Smooth muscle cell (in vitro differentiated cells): ENCODE measurements around the gene PLXNC1. TPM values are rescaled to one million over a fixed set of nuclear protein-coding genes. Genes with fewer than 3 reads are reported as not detected.

Source experiments
- DNase-seq: peaks from one replicate; lab custom pipeline; 2025; ENCODE audit not compliant: unreplicated experiment; lab: John Stamatoyannopoulos, UW
- H2AFZ ChIP-seq: fragments of 200-600 bp; sonication (generic); 2 replicates; pipeline ENCODE4 v1.6.0; 2016; ENCODE audit warnings: antibody characterized with exemption, low read depth, mild to moderate bottlenecking
- H3F3A ChIP-seq: fragments of 200-600 bp; sonication (generic); 2 replicates; pipeline ENCODE4 v1.6.0; 2017; ENCODE audit warnings: antibody characterized with exemption, low read depth
- H3K27ac ChIP-seq: fragments of 200-600 bp; sonication (generic); 2 replicates; pipeline ENCODE4 v1.5.1; 2016; ENCODE audit warnings: low read depth, mild to moderate bottlenecking
- H3K27me3 ChIP-seq: fragments of 200-600 bp; sonication (generic); 2 replicates; pipeline ENCODE4 v1.6.1; 2016; ENCODE audit warnings: low read depth, mild to moderate bottlenecking
- H3K36me3 ChIP-seq: fragments of 200-600 bp; sonication (generic); 2 replicates; pipeline ENCODE4 v1.5.1; 2016; ENCODE audit warnings: low read depth
- H3K4me1 ChIP-seq: fragments of 200-600 bp; sonication (generic); 2 replicates; pipeline ENCODE4 v1.5.1; 2016; ENCODE audit warnings: low read depth
- H3K4me2 ChIP-seq: fragments of 200-600 bp; sonication (generic); 2 replicates; pipeline ENCODE4 v1.6.0; 2016; ENCODE audit warnings: mild to moderate bottlenecking
- H3K4me3 ChIP-seq: fragments of 200-600 bp; sonication (generic); 2 replicates; pipeline ENCODE4 v1.5.1; 2016; ENCODE audit warnings: mild to moderate bottlenecking
- H3K79me2 ChIP-seq: fragments of 200-600 bp; sonication (generic); 2 replicates; pipeline ENCODE4 v1.6.0; 2016; ENCODE audit warnings: low read depth, mild to moderate bottlenecking
- H3K9ac ChIP-seq: fragments of 200-600 bp; sonication (generic); 2 replicates; pipeline ENCODE4 v1.6.0; 2016; ENCODE audit warnings: low read depth
- H3K9me3 ChIP-seq: fragments of 200-600 bp; sonication (generic); replicated peaks from 2 replicates; pipeline ENCODE4 v1.5.1; 2016; ENCODE audit warnings: low read depth
- H4K20me1 ChIP-seq: fragments of 200-600 bp; sonication (generic); 2 replicates; pipeline ENCODE4 v1.6.0; 2016; ENCODE audit warnings: low read depth
- WGBS: methylation state at CpG from one replicate; pipeline ENCODE4 v1.1.7; 2016; ENCODE audit warnings: low lambda C conversion rate; 5-methylcytosine and 5-hydroxymethylcytosine counted together
- polyA plus RNA-seq: library from polyadenylated mRNA; unstranded; fragments of >200 nt; fragmentation: Nextera tagmentation; extraction: Ambion mirVana; gene quantifications from 2 replicates; pipeline ENCODE4 v1.2.1, GENCODE V29; 2016
- total RNA-seq: library from RNA; depleted of rRNA; stranded (reverse); fragments of >200 nt; gene quantifications from 2 replicates; pipeline ENCODE4 v1.2.3, GENCODE V29; 2014
- TF ChIP-seq, protein P1 (sequence below): fragments of 200-600 bp; sonication (generic); IDR thresholded peaks from 2 replicates; pipeline ENCODE4 v1.5.1; 2017; ENCODE audit warnings: borderline replicate concordance, mild to moderate bottlenecking, antibody characterized with exemption; ENCODE audit not compliant: insufficient read depth, poor library complexity, severe bottlenecking

PLXNC1 gene
- total and polyA plus RNA-seq, 2 experiments from 2014 or later: 0.49 to 0.66 TPM

GRCh38 chr12:94149119-94149780 is 873 bp downstream of the PLXNC1 start:
- no peak overlapping the region for H3K9ac ChIP-seq
- 5% methylated on average over 76 of the region's 76 CpGs for WGBS
- peaks cover 90% of the 10 kb centered on the region for H3K27me3 ChIP-seq
- H3K27ac ChIP-seq: no peak overlapping the region
- no peaks in the 10 kb centered on the region for H4K20me1 ChIP-seq
- H3K36me3 ChIP-seq: no peaks in the 10 kb centered on the region
- no peaks in the 10 kb centered on the region for H3K9me3 ChIP-seq
- peaks cover 20% of the 10 kb centered on the region for H3K4me1 ChIP-seq
- H3K4me2 ChIP-seq: peak overlapping the region; percentile 88
- no peak overlapping the region for H2AFZ ChIP-seq
- DNase-seq: no peak
- H3F3A ChIP-seq: no peaks in the 10 kb centered on the region
- H3K79me2 ChIP-seq: no peaks in the 10 kb centered on the region
- TF ChIP-seq, protein P1, sequence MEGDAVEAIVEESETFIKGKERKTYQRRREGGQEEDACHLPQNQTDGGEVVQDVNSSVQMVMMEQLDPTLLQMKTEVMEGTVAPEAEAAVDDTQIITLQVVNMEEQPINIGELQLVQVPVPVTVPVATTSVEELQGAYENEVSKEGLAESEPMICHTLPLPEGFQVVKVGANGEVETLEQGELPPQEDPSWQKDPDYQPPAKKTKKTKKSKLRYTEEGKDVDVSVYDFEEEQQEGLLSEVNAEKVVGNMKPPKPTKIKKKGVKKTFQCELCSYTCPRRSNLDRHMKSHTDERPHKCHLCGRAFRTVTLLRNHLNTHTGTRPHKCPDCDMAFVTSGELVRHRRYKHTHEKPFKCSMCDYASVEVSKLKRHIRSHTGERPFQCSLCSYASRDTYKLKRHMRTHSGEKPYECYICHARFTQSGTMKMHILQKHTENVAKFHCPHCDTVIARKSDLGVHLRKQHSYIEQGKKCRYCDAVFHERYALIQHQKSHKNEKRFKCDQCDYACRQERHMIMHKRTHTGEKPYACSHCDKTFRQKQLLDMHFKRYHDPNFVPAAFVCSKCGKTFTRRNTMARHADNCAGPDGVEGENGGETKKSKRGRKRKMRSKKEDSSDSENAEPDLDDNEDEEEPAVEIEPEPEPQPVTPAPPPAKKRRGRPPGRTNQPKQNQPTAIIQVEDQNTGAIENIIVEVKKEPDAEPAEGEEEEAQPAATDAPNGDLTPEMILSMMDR: peak; percentile 10
- peak overlapping the region; percentile 59 for H3K4me3 ChIP-seq

DNA sequence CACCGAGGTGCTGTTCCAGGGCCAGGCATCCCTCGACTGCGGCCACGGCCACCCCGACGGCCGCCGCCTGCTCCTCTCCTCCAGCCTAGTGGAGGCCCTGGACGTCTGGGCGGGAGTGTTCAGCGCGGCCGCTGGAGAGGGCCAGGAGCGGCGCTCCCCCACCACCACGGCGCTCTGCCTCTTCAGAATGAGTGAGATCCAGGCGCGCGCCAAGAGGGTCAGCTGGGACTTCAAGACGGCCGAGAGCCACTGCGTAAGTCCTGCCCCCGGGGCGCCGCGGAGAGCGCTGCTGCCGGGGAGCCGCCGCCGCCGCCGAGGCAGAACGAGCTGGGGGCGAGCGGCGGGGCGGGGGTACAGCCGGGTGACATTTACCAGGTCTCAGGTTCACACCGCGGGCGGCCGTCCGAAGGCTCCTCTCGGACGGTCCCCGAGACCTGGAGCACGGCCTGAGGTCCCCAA is 1.4 kb downstream of the PLXNC1 start:
- DNase-seq: no peak
- H3K9me3 ChIP-seq: no peaks in the 10 kb centered on the region
- WGBS: 3% methylated on average over 46 of the region's 49 CpGs
- no peaks in the 10 kb centered on the region for H3K79me2 ChIP-seq
- peak overlapping the region; percentile 88 for H3K4me2 ChIP-seq
- H3K36me3 ChIP-seq: no peaks in the 10 kb centered on the region
- H3K4me1 ChIP-seq: peaks cover 20% of the 10 kb centered on the region
- H3K9ac ChIP-seq: no peak overlapping the region
- H3K4me3 ChIP-seq: peak overlapping the region; percentile 59
- H3K27me3 ChIP-seq: peaks cover 90% of the 10 kb centered on the region
- no peaks in the 10 kb centered on the region for H3F3A ChIP-seq
- no peak overlapping the region for H3K27ac ChIP-seq
- no peak overlapping the region for H2AFZ ChIP-seq
- TF ChIP-seq, protein P1: no peak
- H4K20me1 ChIP-seq: no peaks in the 10 kb centered on the region

DNA sequence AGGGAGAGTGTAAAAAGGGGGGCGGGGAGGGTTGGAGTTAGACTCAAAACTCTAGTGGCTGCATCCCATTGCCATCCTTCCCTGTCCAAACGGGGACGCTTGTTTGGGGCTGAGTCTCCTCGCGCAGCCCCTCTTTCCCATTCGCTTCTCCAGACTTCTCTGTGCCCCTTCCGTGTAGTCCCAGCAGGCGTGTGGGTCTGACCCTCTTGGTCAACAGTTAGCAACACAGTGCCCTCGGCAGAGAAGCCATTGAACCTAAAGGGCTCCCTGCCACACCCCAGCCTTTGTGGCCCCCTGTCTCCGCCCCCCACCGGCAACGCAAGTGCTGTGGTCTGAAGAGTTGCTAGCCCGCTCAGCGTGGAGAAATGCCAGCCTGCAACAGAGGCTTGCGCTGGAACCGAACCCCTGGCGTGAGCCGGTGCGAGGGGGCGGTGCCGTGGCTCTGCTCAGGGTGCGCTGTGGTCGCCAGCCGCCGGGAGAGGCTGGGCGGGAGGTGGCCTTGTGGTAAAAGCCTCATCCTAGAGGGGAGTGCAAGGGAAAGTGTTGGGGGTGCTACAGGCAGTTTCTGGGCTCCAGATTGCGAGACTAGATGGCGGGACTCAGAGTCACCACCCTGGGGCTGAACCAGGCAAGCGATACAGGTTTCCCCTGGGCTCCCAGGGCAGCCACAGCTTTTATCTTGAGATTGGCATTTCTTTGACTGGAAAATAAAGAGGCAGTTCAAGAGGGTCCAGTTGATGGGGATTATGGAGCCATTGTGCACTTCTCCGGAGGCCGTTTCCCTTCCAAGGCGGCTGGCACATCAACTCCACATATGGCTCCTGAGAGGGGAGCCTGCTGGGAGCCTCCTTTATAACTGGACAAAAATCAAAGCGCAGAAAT is 2.1 kb downstream of the PLXNC1 start:
- Histone ChIP-seq H3F3A (no peaks in the 10 kb centered on the region), H3K4me2 (peak overlapping the region; percentile 88), H3K27me3 (peaks cover 91% of the 10 kb centered on the region), H4K20me1 (no peaks in the 10 kb centered on the region), H3K79me2 (no peaks in the 10 kb centered on the region), H3K4me3 (peak overlapping the region; percentile 59), H3K36me3 (no peaks in the 10 kb centered on the region), H3K27ac (no peak overlapping the region), H3K4me1 (peaks cover 20% of the 10 kb centered on the region), H3K9me3 (no peaks in the 10 kb centered on the region), H3K9ac (no peak overlapping the region), H2AFZ (no peak overlapping the region)
- DNase-seq: no peak
- TF ChIP-seq, protein P1: no peak
- WGBS: 15% methylated on average over 32 of the region's 33 CpGs
